IMR-90 (cell line): Measurements from ENCODE around the gene LCAT. TPM values are rescaled to one million over a fixed set of nuclear protein-coding genes. Genes with fewer than 3 reads are reported as not detected.

ENCODE experiments used
- ATAC-seq: fragments of 200-7000 bp; cut with Tn5 transposase; 2 replicates; pipeline ENCODE4 v1.9.1; 2020; ENCODE audit warnings: low read depth, mild to moderate bottlenecking, moderate library complexity
- BruUV-seq: library from RNA; stranded (reverse); fragments of 400-500 nt; replicated peaks from 2 replicates; lab custom pipeline; 2021; lab: Mats Ljungman, UMichigan
- CTCF ChIA-PET: fragments of 300-600 bp; formaldehyde crosslinking; extraction: SDS; loops from one replicate; lab custom pipeline; 2021; ENCODE audit warnings: antibody characterized with exemption; lab: Yijun Ruan, JAX
- POLR2A ChIA-PET: fragments of 300-600 bp; sonication (Branson Sonifier 250); formaldehyde crosslinking; loops from one replicate; lab custom pipeline; 2022; ENCODE audit warnings: antibody characterized with exemption; ENCODE audit not compliant: unreplicated experiment; lab: Charles Lee
- DNase-seq: peaks from one replicate; pipeline ENCODE4 v3.0.0; 2013
- H2AFZ ChIP-seq: replicated peaks from 2 replicates; pipeline ENCODE3; 2013; ENCODE audit warnings: low read length, mild to moderate bottlenecking; ENCODE audit not compliant: poor library complexity
- H2AK5ac ChIP-seq: 2 replicates; pipeline ENCODE4 v1.6.1; 2013; ENCODE audit warnings: low read depth, low read length, inconsistent platforms
- H2AK9ac ChIP-seq: replicated peaks from 2 replicates; pipeline ENCODE3; 2013; ENCODE audit warnings: mild to moderate bottlenecking, low read depth, low read length, moderate library complexity; ENCODE audit not compliant: poor library complexity
- H2BK120ac ChIP-seq: 2 replicates; pipeline ENCODE4 v1.6.1; 2013; ENCODE audit warnings: low read depth, low read length, inconsistent platforms
- H2BK15ac ChIP-seq: 3 replicates; pipeline ENCODE4 v1.6.1; 2013; ENCODE audit warnings: low read depth, low read length, inconsistent platforms
- H2BK20ac ChIP-seq: 2 replicates; pipeline ENCODE4 v1.6.1; 2013; ENCODE audit warnings: low read depth, mild to moderate bottlenecking, inconsistent platforms, low read length, moderate library complexity
- H2BK5ac ChIP-seq: 2 replicates; pipeline ENCODE4 v1.6.1; 2013; ENCODE audit warnings: mild to moderate bottlenecking, low read depth, low read length, inconsistent platforms; ENCODE audit not compliant: poor library complexity, severe bottlenecking
- H3K14ac ChIP-seq: replicated peaks from 2 replicates; pipeline ENCODE4 v1.6.1; 2013; ENCODE audit warnings: low read depth, low read length, inconsistent platforms
- H3K18ac ChIP-seq: 2 replicates; pipeline ENCODE4 v1.6.1; 2013; ENCODE audit warnings: low read depth, low read length, control low read depth
- H3K23ac ChIP-seq: 2 replicates; pipeline ENCODE4 v1.6.1; 2013; ENCODE audit warnings: low read depth, low read length, inconsistent platforms
- H3K27ac ChIP-seq: 2 replicates; pipeline ENCODE4 v1.5.1; 2013; ENCODE audit warnings: mild to moderate bottlenecking, control low read depth, low read length; ENCODE audit not compliant: insufficient read depth
- H3K27me3 ChIP-seq: 2 replicates; pipeline ENCODE4 v1.6.1; 2013; ENCODE audit warnings: low read length; ENCODE audit not compliant: control insufficient read depth, insufficient read depth
- H3K36me3 ChIP-seq: 2 replicates; pipeline ENCODE4 v1.6.1; 2013; ENCODE audit warnings: low read length, mixed read lengths; ENCODE audit not compliant: control insufficient read depth, insufficient read depth
- H3K4ac ChIP-seq: 2 replicates; pipeline ENCODE4 v1.6.1; 2013; ENCODE audit warnings: low read depth, low read length, inconsistent platforms
- H3K4me1 ChIP-seq: 2 replicates; pipeline ENCODE4 v1.6.1; 2013; ENCODE audit warnings: low read length, mixed read lengths; ENCODE audit not compliant: control insufficient read depth, insufficient read depth
- H3K4me2 ChIP-seq: 2 replicates; pipeline ENCODE4 v1.6.1; 2013; ENCODE audit warnings: low read depth, mild to moderate bottlenecking, control low read depth, low read length, moderate library complexity
- H3K4me3 ChIP-seq: 2 replicates; pipeline ENCODE4 v1.5.1; 2013; ENCODE audit warnings: low read depth, mild to moderate bottlenecking, control low read depth, low read length, moderate library complexity; ENCODE audit not compliant: insufficient read depth
- H3K56ac ChIP-seq: 2 replicates; pipeline ENCODE4 v1.6.1; 2013; ENCODE audit warnings: low read length, inconsistent platforms; ENCODE audit not compliant: insufficient read depth; ENCODE audit errors: extremely low read depth
- H3K79me1 ChIP-seq, 2 experiments: 2 replicates each; pipeline ENCODE4 v1.6.1; 2013; ENCODE audit warnings: low read length in 2 of 2, inconsistent platforms in 1 of 2, low read depth in 1 of 2
- H3K9ac ChIP-seq: 2 replicates; pipeline ENCODE4 v1.6.1; 2013; ENCODE audit warnings: low read depth, low read length, control low read depth
- H3K9me1 ChIP-seq: 2 replicates; pipeline ENCODE4 v1.6.1; 2013; ENCODE audit warnings: low read length, inconsistent platforms; ENCODE audit not compliant: insufficient read depth
- H3K9me3 ChIP-seq: 2 replicates; pipeline ENCODE4 v1.6.1; 2013; ENCODE audit warnings: low read length; ENCODE audit not compliant: control insufficient read depth, insufficient read depth
- H4K20me1 ChIP-seq: 2 replicates; pipeline ENCODE4 v1.6.1; 2013; ENCODE audit warnings: low read length, inconsistent platforms; ENCODE audit not compliant: insufficient read depth
- H4K5ac ChIP-seq: 2 replicates; pipeline ENCODE4 v1.6.1; 2013; ENCODE audit warnings: mild to moderate bottlenecking, low read depth, low read length, control low read depth
- H4K8ac ChIP-seq, 2 experiments: 2 replicates each; pipeline ENCODE4 v1.6.1; 2013; ENCODE audit warnings: low read depth in 2 of 2, low read length in 2 of 2, control low read depth in 1 of 2, inconsistent platforms in 1 of 2
- H4K91ac ChIP-seq: 2 replicates; pipeline ENCODE4 v1.6.1; 2013; ENCODE audit warnings: low read depth, low read length, inconsistent platforms; ENCODE audit not compliant: insufficient read depth
- BHLHE40 ChIP-seq: fragments of 150-350 bp; IDR thresholded peaks from 2 replicates; pipeline ENCODE4 v1.6.1; 2016; ENCODE audit warnings: mild to moderate bottlenecking, low read depth, low read length
- CEBPB ChIP-seq: IDR thresholded peaks from 2 replicates; pipeline ENCODE4 v1.6.1; 2012; ENCODE audit warnings: low read depth, low read length, improper control_type of control experiment
- CHD1 ChIP-seq: IDR thresholded peaks from 2 replicates; pipeline ENCODE4 v1.6.1; 2012; ENCODE audit warnings: low read depth, low read length, improper control_type of control experiment
- CTCF ChIP-seq: conservative IDR thresholded peaks from 2 replicates; pipeline ENCODE4 v1.5.1; 2012; ENCODE audit warnings: mild to moderate bottlenecking, low read depth, low read length, improper control_type of control experiment
- ELK1 ChIP-seq: fragments of 150-350 bp; IDR thresholded peaks from 2 replicates; pipeline ENCODE4 v1.6.1; 2016; ENCODE audit warnings: low read depth, mild to moderate bottlenecking, low read length, moderate library complexity, borderline replicate concordance
- FOS ChIP-seq: fragments of 150-350 bp; IDR thresholded peaks from 2 replicates; pipeline ENCODE4 v1.6.1; 2016; ENCODE audit warnings: low read depth, low read length
- MAFK ChIP-seq: IDR thresholded peaks from 2 replicates; pipeline ENCODE4 v1.6.1; 2012; ENCODE audit warnings: low read depth, low read length, improper control_type of control experiment
- MAZ ChIP-seq: IDR thresholded peaks from 2 replicates; pipeline ENCODE4 v1.6.1; 2012; ENCODE audit warnings: low read depth, mild to moderate bottlenecking, low read length, improper control_type of control experiment, moderate library complexity, borderline replicate concordance
- MXI1 ChIP-seq: IDR thresholded peaks from 2 replicates; pipeline ENCODE4 v1.6.1; 2012; ENCODE audit warnings: low read depth, mild to moderate bottlenecking, low read length, moderate library complexity, borderline replicate concordance
- NFE2L2 ChIP-seq: fragments of 150-350 bp; IDR thresholded peaks from 2 replicates; pipeline ENCODE4 v1.6.1; 2016; ENCODE audit warnings: low read depth, mild to moderate bottlenecking, low read length
- POLR2A ChIP-seq: IDR thresholded peaks from 2 replicates; pipeline ENCODE4 v1.6.1; 2012; ENCODE audit warnings: mild to moderate bottlenecking, low read depth, low read length
- RAD21 ChIP-seq: IDR thresholded peaks from 2 replicates; pipeline ENCODE4 v1.6.1; 2012; ENCODE audit warnings: low read length, improper control_type of control experiment
- RCOR1 ChIP-seq: IDR thresholded peaks from 2 replicates; pipeline ENCODE4 v1.6.1; 2012; ENCODE audit warnings: mild to moderate bottlenecking, low read length, improper control_type of control experiment; ENCODE audit not compliant: insufficient replicate concordance
- RFX5 ChIP-seq: IDR thresholded peaks from 2 replicates; pipeline ENCODE4 v1.8.0; 2012; ENCODE audit warnings: low read depth, mild to moderate bottlenecking, low read length, moderate library complexity
- SMC3 ChIP-seq: fragments of 150-350 bp; IDR thresholded peaks from 2 replicates; pipeline ENCODE4 v1.6.1; 2016; ENCODE audit warnings: low read depth, mild to moderate bottlenecking, antibody characterized with exemption, low read length, moderate library complexity
- USF2 ChIP-seq: fragments of 150-350 bp; IDR thresholded peaks from 2 replicates; pipeline ENCODE4 v1.6.1; 2017; ENCODE audit warnings: mild to moderate bottlenecking, antibody characterized with exemption, low read length, low read depth
- WGBS, 2 experiments: methylation state at CpG; one replicate each; pipeline versions ENCODE4 v1.1.5 to v1.1.7; 2013; ENCODE audit warnings: missing lambda C conversion rate in 2 of 2; ENCODE audit not compliant: insufficient read length in 1 of 2; ENCODE audit errors: extremely low coverage in 2 of 2; 5-methylcytosine and 5-hydroxymethylcytosine counted together
- dilution Hi-C: fragments of 300-500 bp; cut with HindIII; formaldehyde crosslinking; loops from one replicate; pipeline ENCODE4 v1.14.3; 2018; ENCODE audit warnings: low sequenced_read_pairs; ENCODE audit not compliant: unreplicated experiment
- in situ Hi-C: fragments of 300-500 bp; cut with MboI; formaldehyde crosslinking; loops from 3 replicates; pipeline ENCODE4 v1.14.3; 2019; ENCODE audit warnings: low sequenced_read_pairs, inconsistent platforms, mixed read lengths
- intact Hi-C: fragments of 100-400 bp; cut with micrococcal nuclease; formaldehyde crosslinking; loops from 2 replicates; pipeline ENCODE4 v1.10.0; 2022
- polyA plus RNA-seq, 3 experiments: library from polyadenylated mRNA; depleted of rRNA; stranded (reverse); fragments of >200 nt; gene quantifications; 2 replicates each; pipeline ENCODE4 v1.2.3, GENCODE V29; 2012; ENCODE audit warnings: low replicate concordance in 1 of 3
- total RNA-seq: library from RNA; depleted of rRNA; stranded (reverse); fragments of >200 nt; gene quantifications from 2 replicates; pipeline ENCODE4 v1.2.3, GENCODE V29; 2012

LCAT gene
- total and polyA plus RNA-seq, 2 of the 4 experiments (the other 2 are of a cell fraction) = 1.4 to 18.8 TPM

- Histone ChIP-seq H3K4me1 (peaks cover 3% of the 10 kb centered on the region; the same call in 1 of the 2 replicates), H3K4me3 (no peak overlapping the region), H2AFZ (no peak overlapping the region), H4K5ac (no peak overlapping the region), H3K79me1 (peaks cover 35 to 85% of the 10 kb centered on the region in 2 experiments), H3K9me3 (no peaks in the 10 kb centered on the region), H2BK5ac (no peak overlapping the region), H2BK15ac (no peak overlapping the region), H3K27me3 (no peaks in the 10 kb centered on the region), H2AK9ac (no peak overlapping the region), H3K36me3 (peaks cover 91% of the 10 kb centered on the region), H4K20me1 (peaks cover 49% of the 10 kb centered on the region), H3K23ac (no peak overlapping the region), H3K14ac (no peak overlapping the region), H3K4me2 (no peak overlapping the region), H3K9ac (no peak overlapping the region), H3K4ac (no peak overlapping the region), H3K9me1 (no peaks in the 10 kb centered on the region), H2BK20ac (no peak overlapping the region), H4K91ac (no peak overlapping the region), H3K27ac (no peak overlapping the region), H4K8ac (no peak overlapping the region), H3K56ac (no peak overlapping the region), H2AK5ac (no peak overlapping the region), H2BK120ac (no peak overlapping the region), H3K18ac (no peak overlapping the region)
- TF ChIP-seq RFX5 = no peak
- no peak for TF ChIP-seq FOS
- no peak for TF ChIP-seq RAD21
- TF ChIP-seq ELK1 = no peak
- no peak for TF ChIP-seq NFE2L2
- no peak for TF ChIP-seq CEBPB
- TF ChIP-seq MAFK = no peak
- TF ChIP-seq MXI1 = no peak
- no peak for TF ChIP-seq CTCF
- no peak for TF ChIP-seq MAZ
- TF ChIP-seq SMC3 = no peak
- no peak for TF ChIP-seq CHD1
- no peak for TF ChIP-seq USF2
- no peak for TF ChIP-seq BHLHE40
- no peak for TF ChIP-seq RCOR1
- TF ChIP-seq POLR2A = no peak
- CTCF ChIA-PET = no interaction called here
- no peak for ATAC-seq
- POLR2A ChIA-PET = no interaction called here
- in situ Hi-C loops = no loop called here
- BruUV-seq = no TSS peak
- 88% methylated on average over 6 of the region's 16 CpGs; no CpG with 5 or more reads in 1 of the 2 experiments for WGBS, 2 experiments
- DNase-seq = no peak
- dilution Hi-C loops = no loop called here
- intact Hi-C loops = no loop called here
Measured at GRCh38 chr16:67950335-67950843, 6.5 kb upstream of the LCAT start.
